SJSA1 (cell line): ENCODE data around the gene FGR. TPM values are rescaled to one million over a fixed set of nuclear protein-coding genes. Genes with fewer than 3 reads are reported as not detected.
"Not testable (repeated sequence)": the region's sequence is repeated elsewhere in the genome, so short reads cannot be mapped to it uniquely, and the experiment has no call there.

ENCODE experiments used
- DNase-seq, 2 experiments: peaks; one replicate each; pipeline ENCODE4 v3.0.0-alpha.2; 2015 to 2020; ENCODE audit warnings: low spot score in 2 of 2, low read depth in 1 of 2
- H3K27ac ChIP-seq: fragments of 250-450 bp; sonication (Bioruptor Pico); 2 replicates; pipeline ENCODE4 v1.5.1; 2020; ENCODE audit warnings: mild to moderate bottlenecking, moderate library complexity
- H3K27me3 ChIP-seq: fragments of 250-450 bp; sonication (Bioruptor Pico); replicated peaks from 2 replicates; pipeline ENCODE4 v1.5.1; 2020; ENCODE audit warnings: mild to moderate bottlenecking, moderate library complexity
- H3K36me3 ChIP-seq: fragments of 250-450 bp; sonication (Bioruptor Pico); 2 replicates; pipeline ENCODE4 v1.5.1; 2020; ENCODE audit warnings: mild to moderate bottlenecking
- H3K4me1 ChIP-seq: fragments of 250-450 bp; sonication (Bioruptor Pico); replicated peaks from 2 replicates; pipeline ENCODE4 v1.6.1; 2021; ENCODE audit warnings: mild to moderate bottlenecking
- H3K4me3 ChIP-seq: fragments of 250-450 bp; sonication (Bioruptor Pico); 2 replicates; pipeline ENCODE4 v1.5.1; 2020; ENCODE audit warnings: mild to moderate bottlenecking
- H3K9me3 ChIP-seq: fragments of 250-450 bp; sonication (Bioruptor Pico); replicated peaks from 2 replicates; pipeline ENCODE4 v1.5.1; 2020; ENCODE audit warnings: mild to moderate bottlenecking
- total RNA-seq: library from RNA; depleted of rRNA; stranded (reverse); fragments of >200 nt; shearing (Covaris generic); gene quantifications from 2 replicates; pipeline ENCODE4 v1.2.3, GENCODE V29; 2014

The FGR gene
- total RNA-seq, 1 experiment from 2014 or later: not detected

- Histone ChIP-seq H3K9me3 (no peaks in the 10 kb centered on the region), H3K4me1 (peaks cover 5% of the 10 kb centered on the region), H3K27ac (no peak overlapping the region), H3K4me3 (no peak overlapping the region), H3K36me3 (no peaks in the 10 kb centered on the region), H3K27me3 (no peaks in the 10 kb centered on the region)
- DNase-seq: no peak
Observed at GRCh38 chr1:27652111-27652864, 17.3 kb upstream of the FGR start.

GRCh38 chr1:27650539-27651175 is 15.7 kb upstream of the FGR start:
- H3K36me3 ChIP-seq: no peaks in the 10 kb centered on the region
- no peaks in the 10 kb centered on the region for H3K9me3 ChIP-seq
- peaks cover 5% of the 10 kb centered on the region for H3K4me1 ChIP-seq
- H3K27ac ChIP-seq: no peak overlapping the region
- peak in 1 of 2 experiments; percentile 16 for DNase-seq
- no peaks in the 10 kb centered on the region for H3K27me3 ChIP-seq
- no peak overlapping the region for H3K4me3 ChIP-seq

GRCh38 chr1:27650171-27650538 is 15.2 kb upstream of the FGR start:
- H3K27me3 ChIP-seq: no peaks in the 10 kb centered on the region
- no peak for DNase-seq
- no peaks in the 10 kb centered on the region for H3K9me3 ChIP-seq
- H3K4me1 ChIP-seq: peaks cover 5% of the 10 kb centered on the region
- H3K27ac ChIP-seq: no peak overlapping the region
- H3K4me3 ChIP-seq: no peak overlapping the region
- no peaks in the 10 kb centered on the region for H3K36me3 ChIP-seq

- no peak for DNase-seq
- no peak overlapping the region for H3K27ac ChIP-seq
- H3K4me3 ChIP-seq: no peak overlapping the region
- H3K4me1 ChIP-seq: peaks cover 5% of the 10 kb centered on the region
- no peaks in the 10 kb centered on the region for H3K9me3 ChIP-seq
- H3K27me3 ChIP-seq: no peaks in the 10 kb centered on the region
- H3K36me3 ChIP-seq: no peaks in the 10 kb centered on the region
Observed at GRCh38 chr1:27649306-27649635, 14.3 kb upstream of the FGR start.

GRCh38 chr1:27648602-27649305 is 13.8 kb upstream of the FGR start:
- no peaks in the 10 kb centered on the region for H3K36me3 ChIP-seq
- H3K27ac ChIP-seq: no peak overlapping the region
- no peaks in the 10 kb centered on the region for H3K9me3 ChIP-seq
- H3K4me1 ChIP-seq: peaks cover 5% of the 10 kb centered on the region
- no peak overlapping the region for H3K4me3 ChIP-seq
- DNase-seq: no peak
- H3K27me3 ChIP-seq: no peaks in the 10 kb centered on the region; the same call in 1 of the 2 replicates

GRCh38 chr1:27647328-27647727 is 12.3 kb upstream of the FGR start:
- H3K36me3 ChIP-seq: no peaks in the 10 kb centered on the region
- H3K27me3 ChIP-seq: peaks cover 4% of the 10 kb centered on the region
- no peak overlapping the region for H3K4me3 ChIP-seq
- H3K27ac ChIP-seq: no peak overlapping the region
- DNase-seq: no peak
- peaks cover 5% of the 10 kb centered on the region for H3K4me1 ChIP-seq
- H3K9me3 ChIP-seq: no peaks in the 10 kb centered on the region

GRCh38 chr1:27646676-27647075 is 11.7 kb upstream of the FGR start:
- no peak overlapping the region for H3K27ac ChIP-seq
- H3K36me3 ChIP-seq: no peaks in the 10 kb centered on the region
- H3K4me1 ChIP-seq: peaks cover 5% of the 10 kb centered on the region
- no peaks in the 10 kb centered on the region for H3K9me3 ChIP-seq
- H3K4me3 ChIP-seq: no peak overlapping the region
- no peak for DNase-seq
- H3K27me3 ChIP-seq: peaks cover 4% of the 10 kb centered on the region

GRCh38 chr1:27645071-27645415 is 10.1 kb upstream of the FGR start:
- Histone ChIP-seq H3K4me3 (no peak overlapping the region), H3K27ac (no peak overlapping the region), H3K36me3 (no peaks in the 10 kb centered on the region), H3K4me1 (no peaks in the 10 kb centered on the region), H3K9me3 (no peaks in the 10 kb centered on the region), H3K27me3 (peaks cover 4% of the 10 kb centered on the region)
- DNase-seq: no peak

- H3K27me3 ChIP-seq: peaks cover 4% of the 10 kb centered on the region
- DNase-seq: no peak
Observed at GRCh38 chr1:27644369-27645070, 9.5 kb upstream of the FGR start.

GRCh38 chr1:27643600-27644368 is 8.8 kb upstream of the FGR start:
- peaks cover 4% of the 10 kb centered on the region for H3K27me3 ChIP-seq
- no peaks in the 10 kb centered on the region for H3K9me3 ChIP-seq
- DNase-seq: peak in 1 of 2 experiments; percentile 39
- no peaks in the 10 kb centered on the region for H3K4me1 ChIP-seq
- no peaks in the 10 kb centered on the region for H3K36me3 ChIP-seq
- H3K27ac ChIP-seq: no peak overlapping the region
- H3K4me3 ChIP-seq: no peak overlapping the region

More at GRCh38 chr1:27644369-27645070, 9.5 kb upstream of the FGR start:
- no peaks in the 10 kb centered on the region for H3K36me3 ChIP-seq
- no peak overlapping the region for H3K27ac ChIP-seq
- no peaks in the 10 kb centered on the region for H3K9me3 ChIP-seq
- H3K4me3 ChIP-seq: no peak overlapping the region
- H3K4me1 ChIP-seq: no peaks in the 10 kb centered on the region

- not testable (repeated sequence) for H3K4me1 ChIP-seq, H3K27me3 ChIP-seq, H3K9me3 ChIP-seq, H3K36me3 ChIP-seq, H3K4me3 ChIP-seq, H3K27ac ChIP-seq, DNase-seq
Observed at GRCh38 chr1:27640514-27640913, 5.5 kb upstream of the FGR start.

GRCh38 chr1:27638805-27639204 is 3.8 kb upstream of the FGR start:
- H3K9me3 ChIP-seq: no peaks in the 10 kb centered on the region
- H3K27me3 ChIP-seq: peaks cover 14% of the 10 kb centered on the region
- no peaks in the 10 kb centered on the region for H3K36me3 ChIP-seq
- no peak overlapping the region for H3K27ac ChIP-seq
- H3K4me3 ChIP-seq: no peak overlapping the region
- peaks cover 5% of the 10 kb centered on the region for H3K4me1 ChIP-seq
- DNase-seq: no peak

GRCh38 chr1:27638047-27638734 is 3.2 kb upstream of the FGR start:
- DNase-seq: no peak
- no peaks in the 10 kb centered on the region for H3K9me3 ChIP-seq
- H3K36me3 ChIP-seq: no peaks in the 10 kb centered on the region
- peaks cover 11% of the 10 kb centered on the region for H3K27me3 ChIP-seq
- peaks cover 5% of the 10 kb centered on the region for H3K4me1 ChIP-seq
- H3K4me3 ChIP-seq: no peak overlapping the region
- no peak overlapping the region for H3K27ac ChIP-seq
